GM23338 (cell line): ENCODE measurements around the gene DLG5. TPM values are rescaled to one million over a fixed set of nuclear protein-coding genes. Genes with fewer than 3 reads are reported as not detected.

Experiments used
- ATAC-seq: fragments of 200-7000 bp; cut with Tn5 transposase; 3 replicates; pipeline ENCODE4 v1.9.1; 2020
- DNase-seq: peaks from one replicate; pipeline ENCODE4 v3.0.0-alpha.2; 2015; ENCODE audit warnings: low spot score
- H2AFZ ChIP-seq: fragments of 200-600 bp; sonication (generic); 2 replicates; pipeline ENCODE4 v1.8.0; 2016; ENCODE audit warnings: antibody characterized with exemption, mild to moderate bottlenecking, moderate library complexity
- H3F3A ChIP-seq: fragments of 200-600 bp; sonication (generic); replicated peaks from 2 replicates; pipeline ENCODE4 v1.8.0; 2017; ENCODE audit warnings: antibody characterized with exemption, mixed run types, low read depth
- H3K27ac ChIP-seq: fragments of 200-600 bp; sonication (generic); 2 replicates; pipeline ENCODE4 v1.6.1; 2016; ENCODE audit warnings: low read depth
- H3K27me3 ChIP-seq: fragments of 200-600 bp; sonication (generic); 2 replicates; pipeline ENCODE4 v1.8.0; 2016; ENCODE audit warnings: mild to moderate bottlenecking, mixed run types, moderate library complexity; ENCODE audit not compliant: insufficient read depth
- H3K36me3 ChIP-seq: fragments of 200-600 bp; sonication (generic); 2 replicates; pipeline ENCODE4 v1.8.0; 2016; ENCODE audit warnings: mild to moderate bottlenecking; ENCODE audit not compliant: insufficient read depth
- H3K4me1 ChIP-seq: fragments of 200-600 bp; sonication (generic); 2 replicates; pipeline ENCODE4 v1.8.0; 2016; ENCODE audit warnings: mild to moderate bottlenecking, moderate library complexity; ENCODE audit not compliant: insufficient read depth
- H3K4me2 ChIP-seq: fragments of 200-600 bp; sonication (generic); 2 replicates; pipeline ENCODE4 v1.7.1; 2017; ENCODE audit warnings: mixed run types
- H3K4me3 ChIP-seq: fragments of 200-600 bp; sonication (generic); 2 replicates; pipeline ENCODE4 v1.6.1; 2016; ENCODE audit warnings: mixed run types
- H3K79me2 ChIP-seq: fragments of 200-600 bp; sonication (generic); replicated peaks from 2 replicates; pipeline ENCODE4 v1.8.0; 2017; ENCODE audit warnings: mild to moderate bottlenecking; ENCODE audit not compliant: insufficient read depth
- H3K9me2 ChIP-seq: fragments of 200-600 bp; sonication (generic); 2 replicates; pipeline ENCODE4 v1.8.0; 2017; ENCODE audit not compliant: insufficient read depth
- H4K20me1 ChIP-seq: fragments of 200-600 bp; sonication (generic); replicated peaks from 2 replicates; pipeline ENCODE4 v1.8.0; 2017; ENCODE audit warnings: mild to moderate bottlenecking; ENCODE audit not compliant: insufficient read depth
- H3K27ac Mint-ChIP-seq: 2 replicates; pipeline ENCODE4 v1.8.0; 2020; ENCODE audit warnings: inconsistent platforms, mild to moderate bottlenecking, moderate library complexity, mixed read lengths
- H3K27me3 Mint-ChIP-seq: 3 replicates; pipeline ENCODE4 v1.8.0; 2022; ENCODE audit warnings: low read depth, mild to moderate bottlenecking, moderate library complexity, mixed read lengths, inconsistent platforms; ENCODE audit not compliant: insufficient read depth, poor library complexity
- H3K36me3 Mint-ChIP-seq: 3 replicates; pipeline ENCODE4 v1.8.0; 2021; ENCODE audit warnings: low read depth, mild to moderate bottlenecking, inconsistent platforms, moderate library complexity, mixed read lengths
- H3K4me1 Mint-ChIP-seq: 3 replicates; pipeline ENCODE4 v1.8.0; 2020; ENCODE audit warnings: mild to moderate bottlenecking, inconsistent platforms, mixed read lengths
- H3K4me3 Mint-ChIP-seq: 3 replicates; pipeline ENCODE4 v1.8.0; 2021; ENCODE audit warnings: moderate library complexity, mild to moderate bottlenecking, inconsistent platforms, mixed read lengths
- H3K9me3 Mint-ChIP-seq: 3 replicates; pipeline ENCODE4 v1.8.0; 2020; ENCODE audit warnings: moderate library complexity, mild to moderate bottlenecking, inconsistent platforms, mixed read lengths
- CREB1 ChIP-seq: fragments of 250-450 bp; sonication (Bioruptor Pico); IDR thresholded peaks from 2 replicates; pipeline ENCODE4 v1.5.0; 2020; ENCODE audit warnings: low read depth, mild to moderate bottlenecking, moderate library complexity
- EZH2 ChIP-seq: fragments of 200-600 bp; sonication (generic); IDR thresholded peaks from one replicate; pipeline ENCODE4 v1.8.0; 2017; ENCODE audit warnings: antibody characterized with exemption, mild to moderate bottlenecking, low read depth; ENCODE audit not compliant: unreplicated experiment
- EZH2phosphoT487 ChIP-seq: fragments of 200-600 bp; sonication (generic); IDR thresholded peaks from one replicate; pipeline ENCODE4 v1.8.1; 2018; ENCODE audit warnings: antibody characterized with exemption; ENCODE audit not compliant: unreplicated experiment
- JUNB ChIP-seq: IDR thresholded peaks from one replicate; pipeline ENCODE4 v1.6.1; 2016; ENCODE audit warnings: antibody characterized with exemption; ENCODE audit not compliant: unreplicated experiment
- NANOG ChIP-seq: IDR thresholded peaks from 2 replicates; pipeline ENCODE4 v1.6.1; 2016; ENCODE audit warnings: antibody characterized with exemption, borderline replicate concordance
- ZNF114 ChIP-seq: fragments of 250-450 bp; sonication (Bioruptor Pico); IDR thresholded peaks from 2 replicates; pipeline ENCODE4 v1.5.0; 2020; ENCODE audit warnings: mild to moderate bottlenecking, moderate library complexity
- ZNF331 ChIP-seq: fragments of 250-450 bp; sonication (Bioruptor Pico); IDR thresholded peaks from 2 replicates; pipeline ENCODE4 v1.5.0; 2020; ENCODE audit warnings: low read depth, mild to moderate bottlenecking, moderate library complexity
- polyA plus RNA-seq: library from polyadenylated mRNA; unstranded; fragments of >200 nt; fragmentation: Nextera tagmentation; extraction: Ambion mirVana; gene quantifications from 2 replicates; pipeline ENCODE4 v1.2.1, GENCODE V29; 2016
- total RNA-seq: library from RNA; depleted of rRNA; stranded (reverse); fragments of >200 nt; shearing (Covaris generic); gene quantifications from 2 replicates; pipeline ENCODE4 v1.2.3, GENCODE V29; 2014
- TF ChIP-seq, protein P1 (sequence below), 2 experiments: fragments of 200-600 bp in 1 of 2; sonication (generic) in 1 of 2; conservative IDR thresholded peaks; 2 replicates each; pipeline versions ENCODE4 v1.5.1 to v1.6.1; 2016 to 2017; ENCODE audit warnings: antibody characterized with exemption in 2 of 2, low read depth in 2 of 2, mild to moderate bottlenecking in 2 of 2, moderate library complexity in 1 of 2
- TF ChIP-seq, protein P2 (sequence below): IDR thresholded peaks from 2 replicates; pipeline ENCODE4 v1.6.1; 2016; ENCODE audit warnings: antibody characterized with exemption

The DLG5 gene
- total and polyA plus RNA-seq, 2 experiments from 2014 or later = 7.4 to 66.6 TPM

DNA sequence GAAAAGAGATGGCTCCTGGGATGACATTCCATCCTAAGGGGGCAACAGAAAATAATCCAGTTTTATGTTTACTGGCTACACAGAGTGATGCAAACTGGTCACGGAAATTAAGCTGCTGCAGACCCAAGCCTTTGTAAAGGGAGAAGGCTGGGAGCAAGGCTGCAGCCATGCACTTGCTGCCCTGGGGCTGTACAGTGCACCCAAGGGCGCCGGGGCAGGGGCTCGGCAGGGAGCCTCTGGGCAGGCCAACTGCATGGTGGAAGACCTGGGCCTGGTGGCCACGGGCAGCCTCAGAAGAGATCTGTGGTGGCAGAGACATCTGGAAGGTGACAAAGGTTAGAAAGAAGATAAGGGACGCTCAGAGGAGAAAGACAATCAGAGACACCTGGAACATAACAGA lies 113.8 kb downstream of the DLG5 start:
- H3K27ac ChIP-seq = no peak overlapping the region
- H3K36me3 ChIP-seq = 0 out of 2 replicates have a peak, but pooled peaks cover 6% of the 10 kb centered on the region
- Mint-ChIP-seq H3K27ac (no peak overlapping the region), H3K9me3 (no peaks in the 10 kb centered on the region; the same call in 2 of the 3 replicates), H3K4me1 (no peaks in the 10 kb centered on the region), H3K4me3 (no peak overlapping the region), H3K27me3 (peaks cover 10% of the 10 kb centered on the region), H3K36me3 (peaks cover 57% of the 10 kb centered on the region)
- no peak for TF ChIP-seq CREB1 (CRISPR knock-in tag)
- no peak for TF ChIP-seq ZNF331
- no peak for TF ChIP-seq JUNB
- TF ChIP-seq NANOG = no peak
- no peak for TF ChIP-seq ZNF114 (CRISPR knock-in tag)
- H3K27me3 ChIP-seq = no peaks in the 10 kb centered on the region
- H3K4me1 ChIP-seq = no peaks in the 10 kb centered on the region
- no peak overlapping the region for H3K4me3 ChIP-seq
- H3K4me2 ChIP-seq = no peak overlapping the region
- no peak overlapping the region for H2AFZ ChIP-seq
- H4K20me1 ChIP-seq = peaks cover 6% of the 10 kb centered on the region; the same call in 1 of the 2 replicates
- no peak for ATAC-seq
- H3K79me2 ChIP-seq = no peaks in the 10 kb centered on the region
- H3F3A ChIP-seq = no peaks in the 10 kb centered on the region
- DNase-seq = no peak
- H3K9me2 ChIP-seq = no peaks in the 10 kb centered on the region

DNA sequence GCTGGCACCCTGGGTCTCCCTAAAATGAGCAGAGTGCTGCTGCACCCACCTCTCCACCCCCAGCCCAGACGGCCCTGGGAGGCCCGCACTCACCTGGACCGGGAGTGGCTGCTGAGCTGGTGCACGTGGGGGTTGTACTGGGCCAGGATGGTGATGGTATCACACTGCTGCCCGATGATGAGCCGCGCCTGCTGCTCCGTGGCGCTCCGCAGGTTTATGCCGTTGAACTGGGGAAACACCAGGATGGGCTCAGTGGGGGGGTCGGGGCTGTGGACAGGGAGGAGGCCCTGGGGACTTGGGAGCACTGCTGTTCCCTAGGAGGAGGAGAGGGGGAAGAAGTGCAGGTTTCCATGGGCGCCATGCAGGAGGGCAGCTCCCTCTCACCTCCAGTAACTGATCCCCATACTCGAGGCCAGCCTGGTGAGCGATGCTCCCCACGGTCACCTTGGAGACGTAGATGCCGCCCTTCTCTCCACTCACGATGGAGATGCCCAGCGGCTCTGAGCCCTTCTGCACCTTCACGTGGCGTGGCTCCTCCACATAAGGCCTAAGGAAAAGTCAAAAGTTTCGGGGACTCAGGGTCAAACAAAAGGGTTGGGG lies 114.6 kb downstream of the DLG5 start:
- Histone ChIP-seq H2AFZ (no peak overlapping the region), H3K79me2 (no peaks in the 10 kb centered on the region), H3K4me3 (no peak overlapping the region), H3K4me2 (no peak overlapping the region), H3F3A (no peaks in the 10 kb centered on the region), H3K9me2 (no peaks in the 10 kb centered on the region), H3K36me3 (0 out of 2 replicates have a peak, but pooled peaks cover 6% of the 10 kb centered on the region), H3K27me3 (no peaks in the 10 kb centered on the region), H4K20me1 (peaks cover 6% of the 10 kb centered on the region; the same call in 1 of the 2 replicates), H3K27ac (no peak overlapping the region), H3K4me1 (no peaks in the 10 kb centered on the region)
- no peak for ATAC-seq
- TF ChIP-seq, protein P1, sequence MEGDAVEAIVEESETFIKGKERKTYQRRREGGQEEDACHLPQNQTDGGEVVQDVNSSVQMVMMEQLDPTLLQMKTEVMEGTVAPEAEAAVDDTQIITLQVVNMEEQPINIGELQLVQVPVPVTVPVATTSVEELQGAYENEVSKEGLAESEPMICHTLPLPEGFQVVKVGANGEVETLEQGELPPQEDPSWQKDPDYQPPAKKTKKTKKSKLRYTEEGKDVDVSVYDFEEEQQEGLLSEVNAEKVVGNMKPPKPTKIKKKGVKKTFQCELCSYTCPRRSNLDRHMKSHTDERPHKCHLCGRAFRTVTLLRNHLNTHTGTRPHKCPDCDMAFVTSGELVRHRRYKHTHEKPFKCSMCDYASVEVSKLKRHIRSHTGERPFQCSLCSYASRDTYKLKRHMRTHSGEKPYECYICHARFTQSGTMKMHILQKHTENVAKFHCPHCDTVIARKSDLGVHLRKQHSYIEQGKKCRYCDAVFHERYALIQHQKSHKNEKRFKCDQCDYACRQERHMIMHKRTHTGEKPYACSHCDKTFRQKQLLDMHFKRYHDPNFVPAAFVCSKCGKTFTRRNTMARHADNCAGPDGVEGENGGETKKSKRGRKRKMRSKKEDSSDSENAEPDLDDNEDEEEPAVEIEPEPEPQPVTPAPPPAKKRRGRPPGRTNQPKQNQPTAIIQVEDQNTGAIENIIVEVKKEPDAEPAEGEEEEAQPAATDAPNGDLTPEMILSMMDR (conservative IDR thresholded peaks at IDR 0.05; ENCODE audit: low read depth in 2 of 2) = no peak
- TF ChIP-seq, protein P2, sequence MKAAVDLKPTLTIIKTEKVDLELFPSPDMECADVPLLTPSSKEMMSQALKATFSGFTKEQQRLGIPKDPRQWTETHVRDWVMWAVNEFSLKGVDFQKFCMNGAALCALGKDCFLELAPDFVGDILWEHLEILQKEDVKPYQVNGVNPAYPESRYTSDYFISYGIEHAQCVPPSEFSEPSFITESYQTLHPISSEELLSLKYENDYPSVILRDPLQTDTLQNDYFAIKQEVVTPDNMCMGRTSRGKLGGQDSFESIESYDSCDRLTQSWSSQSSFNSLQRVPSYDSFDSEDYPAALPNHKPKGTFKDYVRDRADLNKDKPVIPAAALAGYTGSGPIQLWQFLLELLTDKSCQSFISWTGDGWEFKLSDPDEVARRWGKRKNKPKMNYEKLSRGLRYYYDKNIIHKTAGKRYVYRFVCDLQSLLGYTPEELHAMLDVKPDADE = no peak
- TF ChIP-seq ZNF331 (no peak), EZH2 (no peak), CREB1 (CRISPR knock-in tag) (no peak), EZH2phosphoT487 (no peak)
- Mint-ChIP-seq H3K36me3 (peaks cover 55% of the 10 kb centered on the region), H3K4me1 (no peaks in the 10 kb centered on the region), H3K4me3 (no peak overlapping the region), H3K27ac (no peak overlapping the region), H3K27me3 (peaks cover 7% of the 10 kb centered on the region), H3K9me3 (no peaks in the 10 kb centered on the region)
- no peak for DNase-seq
